ENCODE results near the gene OTOP1. TPM values are rescaled to one million over a fixed set of nuclear protein-coding genes. Genes with fewer than 3 reads are reported as not detected.
A peak's percentile ranks its signal among the peaks of the same experiment; 100 is the strongest.

Gene OTOP1
- total RNA-seq, 1 experiment from 2014 or later = not detected

- no peak overlapping the region for H2BK15ac ChIP-seq (ENCODE audit: low read depth, low read length)
- no peak overlapping the region for H2BK12ac ChIP-seq (ENCODE audit: insufficient read length, low read depth, low read length)
- H3K23ac ChIP-seq (ENCODE audit: insufficient read length, low read depth, low read length) = no peak overlapping the region
- H2BK5ac ChIP-seq (ENCODE audit: insufficient read length, low read length) = no peak overlapping the region
- peaks cover 3% of the 10 kb centered on the region in 2 experiments; a peak in 2 of 4 replicates for H3K4me1 Mint-ChIP-seq
- no peak overlapping the region for H3K18ac ChIP-seq (ENCODE audit: insufficient read length, low read depth, low read length)
- H3K9me3 Mint-ChIP-seq = no peaks in the 10 kb centered on the region
- peaks cover 18% of the 10 kb centered on the region for H3K27me3 Mint-ChIP-seq (ENCODE audit: low read depth)
- no peak overlapping the region for H4K91ac ChIP-seq (ENCODE audit: insufficient read length, low read depth, low read length)
- H3K9ac ChIP-seq (ENCODE audit: extremely low read depth, insufficient read length, low read length) = no peak overlapping the region
- H3K14ac ChIP-seq (ENCODE audit: insufficient read depth, low read length) = no peak overlapping the region
- H3K79me1 ChIP-seq (ENCODE audit: insufficient read depth, low read depth, low read length, poor library complexity, severe bottlenecking) = no peaks in the 10 kb centered on the region
- H3K4ac ChIP-seq (ENCODE audit: low read depth, low read length) = no peak overlapping the region
- H4K8ac ChIP-seq (replicated peaks; ENCODE audit: insufficient read length, low read depth, low read length) = no peak overlapping the region
- H4K5ac ChIP-seq (ENCODE audit: insufficient read length, low read depth, low read length) = no peak overlapping the region
- H3K4me1 ChIP-seq (ENCODE audit: insufficient read depth, low read length) = no peaks in the 10 kb centered on the region
- no peaks in the 10 kb centered on the region for H3K36me3 Mint-ChIP-seq (ENCODE audit: insufficient read depth in 1 of 3, low read depth in 3 of 3)
- no peaks in the 10 kb centered on the region for H3K9me3 ChIP-seq (ENCODE audit: control insufficient read depth, low read depth, low read length)
- no peaks in the 10 kb centered on the region for H3K23me2 ChIP-seq (ENCODE audit: insufficient read length, low read depth, low read length, poor library complexity, severe bottlenecking)
- no peak overlapping the region for H2AK5ac ChIP-seq (ENCODE audit: insufficient read length, low read length)
- peak; percentile 79 for DNase-seq
- H2BK120ac ChIP-seq (ENCODE audit: low read depth, low read length, poor library complexity, severe bottlenecking) = no peak overlapping the region
- H2BK20ac ChIP-seq (ENCODE audit: low read depth, low read length, poor library complexity, severe bottlenecking) = no peak overlapping the region
- peak; percentile 95 for TF ChIP-seq CTCF (conservative IDR thresholded peaks at IDR 0.05)
- WGBS (ENCODE audit: extremely low coverage, insufficient read length, low lambda C conversion rate) = no CpG with 5 or more reads among the region's 19 CpGs
- no peaks in the 10 kb centered on the region for H3K79me2 ChIP-seq (ENCODE audit: insufficient read depth, low read length)
- H3K27ac ChIP-seq (ENCODE audit: insufficient read length, low read depth, low read length) = no peak overlapping the region
- H3K27ac Mint-ChIP-seq = no peak overlapping the region
- no peak overlapping the region for H3T11ph ChIP-seq (ENCODE audit: low read length)
- H2AFZ ChIP-seq (ENCODE audit: low read length) = no peak overlapping the region
- H3K56ac ChIP-seq (ENCODE audit: insufficient read length, low read depth, low read length) = no peak overlapping the region
- no peaks in the 10 kb centered on the region for H3K27me3 ChIP-seq (ENCODE audit: insufficient read depth, low read length)
- no peak overlapping the region for H3K4me3 Mint-ChIP-seq
- no peaks in the 10 kb centered on the region for H4K20me1 ChIP-seq (ENCODE audit: control insufficient read depth, insufficient read depth, insufficient read length)
- H3K4me2 ChIP-seq (ENCODE audit: insufficient read depth, insufficient read length, low read length) = no peak overlapping the region
Observed at GRCh38 chr4:4182835-4183568, 43.7 kb downstream of the OTOP1 start.
